ENCODE results near the gene LMBRD1. TPM values are rescaled to one million over a fixed set of nuclear protein-coding genes. Genes with fewer than 3 reads are reported as not detected.

Gene LMBRD1
- total and polyA plus RNA-seq, 2 of the 13 experiments (the other 11 are each of a cell fraction or from before 2014, with no cell fraction given): 18.9 to 21.5 TPM

- DNase-seq (ENCODE audit: low spot score) (no peak), FAIRE-seq (no peak), ATAC-seq (no peak)
- Histone ChIP-seq H3K9me3 (ENCODE audit: low read length) (no peaks in the 10 kb centered on the region), H3K79me2 (ENCODE audit: insufficient read depth, low read length) (no peaks in the 10 kb centered on the region), H3K9ac (ENCODE audit: insufficient read depth, low read depth, low read length) (no peak overlapping the region), H4K20me1 (ENCODE audit: insufficient read depth, low read length) (no peaks in the 10 kb centered on the region), H2AFZ (ENCODE audit: low read length) (no peak overlapping the region), H3K27me3 (ENCODE audit: control insufficient read depth in 1 of 2, insufficient read depth in 2 of 2, low read length in 2 of 2) (no peaks in the 10 kb centered on the region), H3K27ac (ENCODE audit: extremely low read length, insufficient read depth, low read length) (no peak overlapping the region), H3K4me3 (replicated peaks in 1 of 3; ENCODE audit: insufficient read depth in 1 of 3, low read depth in 2 of 3, low read length in 3 of 3) (no peak overlapping the region), H3K36me3 (replicated peaks in 1 of 2; ENCODE audit: control insufficient read depth in 1 of 2, insufficient read depth in 2 of 2, low read length in 2 of 2) (no peaks in the 10 kb centered on the region), H3K4me1 (ENCODE audit: insufficient read depth, low read length) (peaks cover 5% of the 10 kb centered on the region), H3K4me2 (ENCODE audit: low read depth, low read length) (no peak overlapping the region)
- intact Hi-C loops (cut with micrococcal nuclease; ENCODE audit: unreplicated experiment): no loop called here
- ChIA-PET CTCF (ENCODE audit: low intra/inter-chr PET ratio, low total read pairs) (no interaction called here), POLR2A (no interaction called here)
- TF ChIP-seq HOXA7 (CRISPR knock-in tag; IDR thresholded peaks at IDR 0.05) (no peak), TAF1 (CRISPR knock-in tag; IDR thresholded peaks at IDR 0.05) (no peak), ZNF382 (CRISPR knock-in tag; IDR thresholded peaks at IDR 0.05; ENCODE audit: borderline replicate concordance) (no peak), NBN (conservative IDR thresholded peaks at IDR 0.05) (no peak), CHD2 (IDR thresholded peaks at IDR 0.05; ENCODE audit: low read depth, low read length) (no peak), ETV5 (CRISPR knock-in tag; IDR thresholded peaks at IDR 0.05; ENCODE audit: borderline replicate concordance) (no peak), HMGA1 (CRISPR knock-in tag; conservative IDR thresholded peaks at IDR 0.05) (no peak), PAX8 (CRISPR knock-in tag; IDR thresholded peaks at IDR 0.05; ENCODE audit: borderline replicate concordance) (no peak), ZKSCAN8 (CRISPR knock-in tag; IDR thresholded peaks at IDR 0.05; ENCODE audit: borderline replicate concordance) (no peak), ELF4 (CRISPR knock-in tag; IDR thresholded peaks at IDR 0.05; ENCODE audit: borderline replicate concordance) (no peak), ZNF549 (CRISPR knock-in tag; IDR thresholded peaks at IDR 0.05) (no peak)
- TF ChIP-seq, protein P1, sequence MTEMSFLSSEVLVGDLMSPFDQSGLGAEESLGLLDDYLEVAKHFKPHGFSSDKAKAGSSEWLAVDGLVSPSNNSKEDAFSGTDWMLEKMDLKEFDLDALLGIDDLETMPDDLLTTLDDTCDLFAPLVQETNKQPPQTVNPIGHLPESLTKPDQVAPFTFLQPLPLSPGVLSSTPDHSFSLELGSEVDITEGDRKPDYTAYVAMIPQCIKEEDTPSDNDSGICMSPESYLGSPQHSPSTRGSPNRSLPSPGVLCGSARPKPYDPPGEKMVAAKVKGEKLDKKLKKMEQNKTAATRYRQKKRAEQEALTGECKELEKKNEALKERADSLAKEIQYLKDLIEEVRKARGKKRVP (CRISPR knock-in tag; IDR thresholded peaks at IDR 0.05): no peak
- in situ Hi-C loops (cut with HindIII; ENCODE audit: extremely low pct_ligation_motif_present, low pct_unique_long_range_greater_than_20kb): no loop called here
- no TSS peak for BruUV-seq (replicated peaks)
Observed at GRCh38 chr6:69693762-69694161, 103.0 kb downstream of the LMBRD1 start.

Measured in HepG2 (cell line).